K562 (cell line): Measurements from ENCODE around the gene SLC17A1. TPM values are rescaled to one million over a fixed set of nuclear protein-coding genes. Genes with fewer than 3 reads are reported as not detected.

Experiments
- ATAC-seq: fragments of 200-7000 bp; cut with Tn5 transposase; 3 replicates; pipeline ENCODE4 v1.9.1; 2020; ENCODE audit warnings: moderate library complexity
- BruUV-seq: library from RNA; stranded (reverse); fragments of 400-500 nt; replicated peaks from 2 replicates; lab custom pipeline; 2021; lab: Mats Ljungman, UMichigan
- CTCF ChIA-PET: fragments of 300-600 bp; formaldehyde crosslinking; extraction: SDS; loops from one replicate; lab custom pipeline; 2021; ENCODE audit warnings: low intra/inter-chr PET ratio; lab: Yijun Ruan, JAX
- POLR2A ChIA-PET: fragments of 300-600, 350-650 bp; sonication (Branson Sonifier 250); formaldehyde crosslinking; extraction: SDS; loops from one replicate; lab custom pipeline; 2021; ENCODE audit warnings: antibody characterized with exemption, inconsistent platforms; lab: Yijun Ruan, JAX
- DNase-seq, 4 experiments: peaks; one replicate each; pipeline versions ENCODE4 v3.0.0 to v3.0.0-alpha.2; 2011 to 2018; ENCODE audit warnings: low spot score in 3 of 4, mixed read lengths in 3 of 4; ENCODE audit errors: extremely low read depth in 1 of 4
- FAIRE-seq: peaks from 2 replicates; lab custom pipeline; 2011; peaks lifted over from hg19 to GRCh38; lab: Jason Lieb, UNC
- H2AFZ ChIP-seq: 2 replicates; pipeline ENCODE4 v1.6.0; 2011; ENCODE audit warnings: low read depth, low read length, control low read depth, inconsistent platforms
- H3K27ac ChIP-seq: fragments of 200-600 bp; 3 replicates; pipeline ENCODE4 v1.8.0; 2011; ENCODE audit warnings: low read depth, mild to moderate bottlenecking, control low read depth, inconsistent platforms, low read length, moderate library complexity, mixed read lengths; ENCODE audit errors: extremely low read depth
- H3K27me3 ChIP-seq, 2 experiments: fragments of 300-600 bp in 1 of 2; 2 replicates in 1 of 2; 3 replicates in 1 of 2; pipeline versions ENCODE4 v1.6.0 to v1.8.0; 2011; ENCODE audit warnings: inconsistent platforms in 2 of 2, low read length in 2 of 2, mild to moderate bottlenecking in 1 of 2, mixed read lengths in 1 of 2, moderate library complexity in 1 of 2; ENCODE audit not compliant: control insufficient read depth in 2 of 2, insufficient read depth in 2 of 2
- H3K36me3 ChIP-seq: fragments of 300-600 bp; 3 replicates; pipeline ENCODE4 v1.8.0; 2011; ENCODE audit warnings: mild to moderate bottlenecking, low read length, inconsistent platforms; ENCODE audit not compliant: control insufficient read depth, insufficient read depth
- H3K4me1 ChIP-seq, 2 experiments: fragments of 200-600 bp in 1 of 2; replicated peaks in 1 of 2; 2 replicates in 1 of 2; 3 replicates in 1 of 2; pipeline versions ENCODE4 v1.5.1 to v1.8.0; 2011; ENCODE audit warnings: inconsistent platforms in 2 of 2, low read length in 2 of 2, mild to moderate bottlenecking in 1 of 2, mixed read lengths in 1 of 2, moderate library complexity in 1 of 2; ENCODE audit not compliant: control insufficient read depth in 2 of 2, insufficient read depth in 2 of 2
- H3K4me2 ChIP-seq: 2 replicates; pipeline ENCODE4 v1.6.1; 2011; ENCODE audit warnings: low read length, control low read depth, inconsistent platforms, mixed read lengths; ENCODE audit not compliant: insufficient read depth
- H3K4me3 ChIP-seq: fragments of 200-600 bp; sonication (generic), shearing (Covaris generic); 2 replicates; pipeline ENCODE4 v1.5.1; 2016; ENCODE audit warnings: control low read depth, inconsistent platforms
- H3K79me2 ChIP-seq: fragments of 200-600 bp; 3 replicates; pipeline ENCODE4 v1.8.0; 2011; ENCODE audit warnings: low read length, inconsistent platforms; ENCODE audit not compliant: control insufficient read depth, insufficient read depth
- H3K9ac ChIP-seq, 2 experiments: 2 replicates each; pipeline versions ENCODE4 v1.6.0 to v1.6.1; 2011; ENCODE audit warnings: low read depth in 2 of 2, low read length in 2 of 2, control low read depth in 1 of 2, inconsistent platforms in 1 of 2, mild to moderate bottlenecking in 1 of 2, mixed read lengths in 1 of 2; ENCODE audit not compliant: insufficient read depth in 1 of 2
- H3K9me1 ChIP-seq: one replicate; pipeline ENCODE4 v1.6.0; 2011; ENCODE audit warnings: inconsistent platforms, mild to moderate bottlenecking, low read length, moderate library complexity; ENCODE audit not compliant: control insufficient read depth, insufficient read depth
- H3K9me3 ChIP-seq: replicated peaks from 2 replicates; pipeline ENCODE4 v1.5.1; 2011; ENCODE audit warnings: low read depth, low read length, inconsistent platforms; ENCODE audit not compliant: control insufficient read depth, insufficient read depth
- H4K20me1 ChIP-seq: replicated peaks from 2 replicates; pipeline ENCODE4 v1.6.1; 2011; ENCODE audit warnings: low read length, inconsistent platforms, mixed read lengths; ENCODE audit not compliant: control insufficient read depth, insufficient read depth
- MLX ChIP-seq, 2 experiments: fragments of 450-650 bp in 1 of 2; sonication (generic) in 1 of 2; formaldehyde crosslinking; conservative IDR thresholded peaks; 2 replicates each; pipeline versions ENCODE4 v1.4.0 to v1.8.1; 2020 to 2022; ENCODE audit warnings: mild to moderate bottlenecking in 1 of 2, missing genetic modification reagents in 1 of 2
- PHTF2 ChIP-seq: fragments of 250-450 bp; sonication (Bioruptor Pico); IDR thresholded peaks from 2 replicates; pipeline ENCODE4 v1.5.0; 2021; ENCODE audit warnings: mild to moderate bottlenecking
- POLR3A ChIP-seq: IDR thresholded peaks from 2 replicates; pipeline ENCODE4 v1.6.1; 2011; ENCODE audit warnings: borderline replicate concordance, mild to moderate bottlenecking, moderate library complexity; ENCODE audit not compliant: insufficient read length, insufficient read depth; ENCODE audit errors: extremely low read depth
- SOX6 ChIP-seq: fragments of 450-650 bp; IDR thresholded peaks from 2 replicates; pipeline ENCODE4 v1.6.1; 2014; ENCODE audit warnings: mild to moderate bottlenecking
- ZMIZ1 ChIP-seq, 2 experiments: fragments of 150-350 bp in 1 of 2; IDR thresholded peaks; 2 replicates each; pipeline ENCODE4 v1.6.1; 2012 to 2016; ENCODE audit warnings: low read depth in 2 of 2, low read length in 2 of 2, mild to moderate bottlenecking in 1 of 2, moderate library complexity in 1 of 2
- ZNF512 ChIP-seq: IDR thresholded peaks from 2 replicates; pipeline ENCODE4 v1.6.1; 2016; ENCODE audit warnings: missing genetic modification characterization, missing compliant biosample characterization
- WGBS: fragments of 100-300 bp; shearing (Covaris generic); methylation state at CpG from one replicate; pipeline ENCODE4 v1.1.6; 2016; ENCODE audit warnings: low coverage, mixed read lengths; ENCODE audit not compliant: insufficient coverage; ENCODE audit errors: missing lambda C conversion rate; 5-methylcytosine and 5-hydroxymethylcytosine counted together
- in situ Hi-C: fragments of 300-500 bp; cut with MboI; formaldehyde crosslinking; loops from 4 replicates; pipeline ENCODE4 v1.15.0; 2018; ENCODE audit warnings: inconsistent platforms, mixed read lengths
- intact Hi-C: fragments of 100-400 bp; cut with micrococcal nuclease; formaldehyde crosslinking; loops from 2 replicates; pipeline ENCODE4 v1.14.2; 2022
- polyA plus RNA-seq, 8 experiments: library from polyadenylated mRNA; depleted of rRNA in 4 of 8; stranded (reverse) in 5 of 8; unstranded in 3 of 8; fragments of >200 nt; fragmentation: Nextera tagmentation in 2 of 8; fragmentation: Illumina TruSeq in 1 of 8; extraction: Ambion mirVana in 2 of 8; extraction: Trizol in 1 of 8; gene quantifications; 2 replicates each; pipeline versions ENCODE4 v1.2.1 to v1.2.3, GENCODE V29; 2011 to 2014; ENCODE audit warnings: inconsistent platforms in 1 of 8, missing spikeins in 1 of 8
- total RNA-seq, 7 experiments: library from RNA; depleted of rRNA in 6 of 7; stranded (reverse); fragments of >200 nt in 6 of 7; fragmentation: Illumina TruSeq in 2 of 7; extraction: Trizol in 2 of 7; gene quantifications; 2 replicates each; pipeline versions ENCODE4 v1.2.1 to v1.2.3, GENCODE V29; 2011 to 2021; ENCODE audit warnings: low replicate concordance in 1 of 7

The SLC17A1 gene
- total and polyA plus RNA-seq, 9 of the 15 experiments (the other 6 are each of a cell fraction or from before 2014, with no cell fraction given): not detected

- Histone ChIP-seq H4K20me1 (no peaks in the 10 kb centered on the region), H3K27me3 (peaks cover 5 to 11% of the 10 kb centered on the region in 2 experiments; a peak in 2 of 5 replicates), H3K9me3 (no peaks in the 10 kb centered on the region), H3K4me2 (no peak overlapping the region), H2AFZ (no peak overlapping the region), H3K9ac (no peak overlapping the region), H3K4me3 (no peak overlapping the region), H3K79me2 (no peaks in the 10 kb centered on the region), H3K4me1 (no peaks in the 10 kb centered on the region), H3K27ac (no peak overlapping the region), H3K9me1 (no peaks in the 10 kb centered on the region), H3K36me3 (no peaks in the 10 kb centered on the region)
- CTCF ChIA-PET: no interaction called here
- WGBS: 0% methylated on average over 3 of the region's 3 CpGs
- DNase-seq (no peak), FAIRE-seq (no peak), ATAC-seq (no peak)
- in situ Hi-C loops (no loop called here), intact Hi-C loops (no loop called here)
- no peak for TF ChIP-seq POLR3A
- no peak for TF ChIP-seq PHTF2 (CRISPR knock-in tag)
- TF ChIP-seq MLX (CRISPR knock-in tag; conservative IDR thresholded peaks at IDR 0.05): no peak
- TF ChIP-seq ZNF512: peak; percentile 47; the same call in 1 of the 2 replicates
- no peak for TF ChIP-seq ZMIZ1 (IDR thresholded peaks at IDR 0.05; ENCODE audit: low read depth in 2 of 2, low read length in 2 of 2)
- TF ChIP-seq SOX6: no peak
- POLR2A ChIA-PET: interaction anchor here (0.8 kb wide), 1 partner anchor 15 kb away, joined by 3 read pairs; no protein-coding TSS in a partner anchor
- no TSS peak for BruUV-seq
Observed at GRCh38 chr6:25815194-25815593, 16.7 kb downstream of the SLC17A1 start.
